ENCODE data around the gene PAGR1.
A peak's percentile ranks its signal among the peaks of the same experiment; 100 is the strongest.
"Not testable (repeated sequence)": the region's sequence is repeated elsewhere in the genome, so short reads cannot be mapped to it uniquely, and the experiment has no call there.

PAGR1 gene

DNA sequence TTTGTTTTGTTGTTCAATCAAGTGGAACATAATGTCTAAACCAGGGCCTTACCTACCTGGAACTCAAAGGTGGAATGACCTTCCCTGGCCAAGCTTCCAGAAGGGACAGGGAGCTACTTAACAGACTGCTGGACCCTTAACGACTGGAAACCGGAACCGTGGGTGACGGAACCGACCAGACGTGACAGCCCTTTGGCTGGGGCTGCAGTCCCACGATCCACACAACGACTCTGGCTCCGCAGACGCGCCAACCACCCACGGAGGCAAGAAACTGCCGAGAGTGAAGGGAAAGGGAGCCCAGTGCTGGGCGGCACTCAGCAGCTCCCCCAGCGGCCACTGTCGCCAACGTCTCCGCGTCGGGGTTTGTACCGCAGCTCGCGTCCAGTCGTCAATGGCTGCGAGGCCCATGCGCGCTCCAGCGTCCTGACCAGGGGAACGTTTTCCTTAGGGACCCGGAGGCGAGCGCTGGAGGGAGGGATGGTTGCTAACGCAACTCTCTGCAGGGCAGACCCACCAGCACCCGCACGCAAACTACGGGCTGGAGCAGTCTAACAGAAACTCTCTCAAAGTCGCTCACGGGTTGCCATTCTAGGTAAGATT lies 31.0 kb upstream of the PAGR1 start:
- no peak for ATAC-seq
- TF ChIP-seq CSDC2 (CRISPR knock-in tag; IDR thresholded peaks at IDR 0.05) (no peak), GLIS3 (CRISPR knock-in tag; IDR thresholded peaks at IDR 0.05) (no peak), ZFP3 (CRISPR knock-in tag; IDR thresholded peaks at IDR 0.05) (no peak), ZNF565 (CRISPR knock-in tag; conservative IDR thresholded peaks at IDR 0.05; ENCODE audit: low read depth) (no peak), PATZ1 (CRISPR knock-in tag; IDR thresholded peaks at IDR 0.05; ENCODE audit: borderline replicate concordance) (no peak), ZNF8 (CRISPR knock-in tag; IDR thresholded peaks at IDR 0.05) (no peak), BACH2 (CRISPR knock-in tag; IDR thresholded peaks at IDR 0.05; ENCODE audit: borderline replicate concordance) (no peak), ZFP30 (CRISPR knock-in tag; IDR thresholded peaks at IDR 0.05) (no peak)

DNA sequence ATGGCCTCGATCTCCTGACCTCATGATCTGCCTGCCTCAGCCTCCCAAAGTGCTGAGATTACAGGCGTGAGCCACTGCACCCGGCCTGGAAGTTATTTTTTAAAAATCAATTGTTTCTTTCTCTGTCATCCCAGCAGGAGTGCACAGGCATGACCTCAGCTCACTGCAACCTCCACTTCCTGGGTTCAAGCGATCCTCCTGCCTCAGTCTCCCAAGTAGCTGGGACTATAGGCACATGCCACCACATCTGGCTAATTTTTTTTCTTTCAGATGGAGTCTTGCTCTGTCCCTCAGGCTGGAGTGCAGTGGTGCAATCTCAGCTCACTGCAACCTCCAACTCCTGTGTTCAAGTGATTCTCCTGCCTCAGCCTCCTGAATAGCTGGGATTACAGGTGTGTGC lies 28.8 kb upstream of the PAGR1 start:
- ATAC-seq: not testable (repeated sequence)

GRCh38 chr16:29789775-29790182 lies 26.2 kb upstream of the PAGR1 start:
- TF ChIP-seq ZFP3 (CRISPR knock-in tag; IDR thresholded peaks at IDR 0.05): no peak
- no peak for TF ChIP-seq ZFP30 (CRISPR knock-in tag; IDR thresholded peaks at IDR 0.05)
- TF ChIP-seq GLIS3 (CRISPR knock-in tag; IDR thresholded peaks at IDR 0.05): no peak
- TF ChIP-seq TOX (CRISPR knock-in tag; IDR thresholded peaks at IDR 0.05; ENCODE audit: borderline replicate concordance): no peak
- no peak for TF ChIP-seq ISL1 (CRISPR knock-in tag; IDR thresholded peaks at IDR 0.05)
- no peak for TF ChIP-seq ZC3H10 (CRISPR knock-in tag; IDR thresholded peaks at IDR 0.05)
- TF ChIP-seq, protein P1, sequence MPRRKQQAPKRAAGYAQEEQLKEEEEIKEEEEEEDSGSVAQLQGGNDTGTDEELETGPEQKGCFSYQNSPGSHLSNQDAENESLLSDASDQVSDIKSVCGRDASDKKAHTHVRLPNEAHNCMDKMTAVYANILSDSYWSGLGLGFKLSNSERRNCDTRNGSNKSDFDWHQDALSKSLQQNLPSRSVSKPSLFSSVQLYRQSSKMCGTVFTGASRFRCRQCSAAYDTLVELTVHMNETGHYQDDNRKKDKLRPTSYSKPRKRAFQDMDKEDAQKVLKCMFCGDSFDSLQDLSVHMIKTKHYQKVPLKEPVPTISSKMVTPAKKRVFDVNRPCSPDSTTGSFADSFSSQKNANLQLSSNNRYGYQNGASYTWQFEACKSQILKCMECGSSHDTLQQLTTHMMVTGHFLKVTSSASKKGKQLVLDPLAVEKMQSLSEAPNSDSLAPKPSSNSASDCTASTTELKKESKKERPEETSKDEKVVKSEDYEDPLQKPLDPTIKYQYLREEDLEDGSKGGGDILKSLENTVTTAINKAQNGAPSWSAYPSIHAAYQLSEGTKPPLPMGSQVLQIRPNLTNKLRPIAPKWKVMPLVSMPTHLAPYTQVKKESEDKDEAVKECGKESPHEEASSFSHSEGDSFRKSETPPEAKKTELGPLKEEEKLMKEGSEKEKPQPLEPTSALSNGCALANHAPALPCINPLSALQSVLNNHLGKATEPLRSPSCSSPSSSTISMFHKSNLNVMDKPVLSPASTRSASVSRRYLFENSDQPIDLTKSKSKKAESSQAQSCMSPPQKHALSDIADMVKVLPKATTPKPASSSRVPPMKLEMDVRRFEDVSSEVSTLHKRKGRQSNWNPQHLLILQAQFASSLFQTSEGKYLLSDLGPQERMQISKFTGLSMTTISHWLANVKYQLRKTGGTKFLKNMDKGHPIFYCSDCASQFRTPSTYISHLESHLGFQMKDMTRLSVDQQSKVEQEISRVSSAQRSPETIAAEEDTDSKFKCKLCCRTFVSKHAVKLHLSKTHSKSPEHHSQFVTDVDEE (CRISPR knock-in tag; IDR thresholded peaks at IDR 0.05): no peak
- peak; percentile 5 for ATAC-seq

DNA sequence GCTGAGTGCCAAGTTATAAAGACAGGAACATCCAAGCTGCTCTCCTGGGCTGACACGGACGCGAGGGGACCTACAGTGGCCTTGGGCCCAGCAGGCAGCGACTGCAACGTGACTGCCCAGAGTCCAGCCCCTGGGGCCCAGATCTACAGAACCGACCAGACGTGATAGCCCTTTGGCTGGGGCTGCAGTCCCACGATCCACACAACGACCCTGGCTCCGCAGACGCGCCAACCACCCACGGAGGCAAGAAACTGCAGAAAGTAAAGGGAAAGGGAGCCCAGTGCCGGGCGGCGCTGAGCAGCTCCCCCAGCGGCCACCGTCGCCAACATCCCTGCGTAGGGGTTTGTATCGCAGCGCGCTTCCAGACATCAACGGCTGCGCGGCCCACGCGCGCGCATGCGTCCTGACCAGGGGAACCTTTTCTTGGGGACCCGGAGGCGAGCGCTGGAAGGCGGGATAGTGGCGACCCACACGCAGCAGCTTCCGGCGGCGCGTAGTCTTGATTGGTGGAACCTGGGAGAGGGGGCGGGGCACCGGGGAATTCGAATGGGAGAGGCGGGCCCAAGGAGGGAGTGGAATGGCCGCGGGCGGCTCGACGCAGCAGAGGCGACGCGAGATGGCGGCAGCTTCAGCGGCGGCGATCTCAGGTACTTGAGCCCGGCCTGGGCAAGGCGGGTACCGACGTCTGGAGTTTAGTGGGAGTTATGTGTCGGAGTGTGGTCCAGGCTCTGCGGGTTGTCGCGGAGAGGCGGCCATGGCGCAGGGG lies 25.6 kb upstream of the PAGR1 start, which contains the start of gene KIF22:
TSS of gene KIF22 (plus strand) at position 569 of the 766 bp plus-strand sequence. CDS start at position 578, 9 bp downstream.
- TF ChIP-seq ZFP30 (CRISPR knock-in tag; IDR thresholded peaks at IDR 0.05) (no peak), ARNTL (CRISPR knock-in tag; IDR thresholded peaks at IDR 0.05; ENCODE audit: borderline replicate concordance, low read depth) (no peak), TOX (CRISPR knock-in tag; IDR thresholded peaks at IDR 0.05; ENCODE audit: borderline replicate concordance) (no peak), BACH2 (CRISPR knock-in tag; IDR thresholded peaks at IDR 0.05; ENCODE audit: borderline replicate concordance) (no peak), PPARA (CRISPR knock-in tag; IDR thresholded peaks at IDR 0.05; ENCODE audit: borderline replicate concordance) (no peak)
- peak; percentile 99 for ATAC-seq

DNA sequence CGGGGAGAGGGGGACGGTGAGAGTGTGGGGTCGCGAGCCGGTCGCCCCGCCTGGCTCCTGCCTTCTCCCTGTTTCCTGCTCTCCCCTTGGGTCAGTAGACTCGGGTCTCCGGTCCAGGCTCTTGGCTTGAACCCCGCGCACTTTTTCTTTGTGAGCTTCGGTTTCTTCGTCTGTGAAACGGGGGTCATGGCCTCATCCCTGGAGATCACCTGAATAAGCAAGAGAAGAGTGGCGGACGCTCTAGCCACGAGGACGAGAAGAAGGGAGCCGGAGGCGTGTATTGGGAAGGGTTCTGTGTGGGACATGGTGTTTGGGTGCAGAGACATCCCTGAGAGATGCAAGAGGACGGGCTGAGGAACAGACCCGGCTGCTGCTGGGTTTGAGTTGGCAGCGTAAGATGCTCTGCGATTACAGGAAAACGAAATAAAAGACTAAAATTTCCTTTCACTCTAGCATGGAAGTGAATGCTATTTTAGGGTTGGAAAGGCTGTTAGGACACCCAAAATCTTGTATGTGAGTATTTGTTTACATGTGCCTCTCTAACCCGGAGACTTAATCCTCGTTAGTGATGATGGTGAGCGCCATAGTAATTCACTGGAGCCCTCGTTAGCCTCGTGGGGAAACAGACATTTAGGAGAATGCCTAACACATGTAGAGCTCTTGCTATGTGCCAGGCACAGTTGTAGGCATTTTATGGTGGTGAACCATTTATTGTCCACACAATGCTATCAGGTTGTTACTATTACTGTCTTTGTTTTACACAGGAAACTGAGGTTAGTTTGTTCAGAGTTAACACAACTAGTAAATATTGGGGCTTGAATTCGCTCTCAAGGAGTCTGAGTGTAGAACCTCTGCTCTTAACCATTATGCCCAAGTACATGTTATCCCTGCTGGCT lies 24.8 kb upstream of the PAGR1 start:
- peak; percentile 42 for ATAC-seq
- no peak for TF ChIP-seq ZNF565 (CRISPR knock-in tag; conservative IDR thresholded peaks at IDR 0.05; ENCODE audit: low read depth)
- no peak for TF ChIP-seq ARNTL (CRISPR knock-in tag; IDR thresholded peaks at IDR 0.05; ENCODE audit: borderline replicate concordance, low read depth)
- no peak for TF ChIP-seq ESRRG (CRISPR knock-in tag; IDR thresholded peaks at IDR 0.05)
- no peak for TF ChIP-seq CSDC2 (CRISPR knock-in tag; IDR thresholded peaks at IDR 0.05)
- no peak for TF ChIP-seq ZFP3 (CRISPR knock-in tag; IDR thresholded peaks at IDR 0.05)
- TF ChIP-seq CREB5 (CRISPR knock-in tag; IDR thresholded peaks at IDR 0.05; ENCODE audit: low read depth): no peak
- no peak for TF ChIP-seq ISL1 (CRISPR knock-in tag; IDR thresholded peaks at IDR 0.05)
- no peak for TF ChIP-seq SNAI2 (CRISPR knock-in tag; IDR thresholded peaks at IDR 0.05)
- no peak for TF ChIP-seq ZC3H10 (CRISPR knock-in tag; IDR thresholded peaks at IDR 0.05)

Data from SK-N-SH treated with all-trans-retinoic acid at 6 μM for 48 hours (cell line).